ENCODE data around the gene MLEC. TPM values are rescaled to one million over a fixed set of nuclear protein-coding genes. Genes with fewer than 3 reads are reported as not detected.

The MLEC gene
- total and polyA plus RNA-seq, 9 of the 15 experiments (the other 6 are each of a cell fraction or from before 2014, with no cell fraction given), result 18.5 to 108 (median 57.8) TPM

GRCh38 chr12:120738252-120739030 is 51.5 kb downstream of the MLEC start:
- POLR2A ChIA-PET, result interaction anchor here (0.5 to 0.8 kb wide), 5 partner anchors 18 to 558 kb away, joined by 3 read pairs; no protein-coding TSS in a partner anchor

More at GRCh38 chr12:120738252-120739030, 51.5 kb downstream of the MLEC start:
- ATAC-seq, result no peak
- Histone ChIP-seq H3K9me1 (ENCODE audit: control insufficient read depth, insufficient read depth, low read length) (no peaks in the 10 kb centered on the region), H3K36me3 (ENCODE audit: control insufficient read depth, insufficient read depth, low read length) (peaks cover 12% of the 10 kb centered on the region; the same call in 1 of the 3 replicates), H3K27ac (ENCODE audit: extremely low read depth, low read depth, low read length) (no peak overlapping the region), H3K27me3 (ENCODE audit: control insufficient read depth in 2 of 2, insufficient read depth in 2 of 2, low read length in 2 of 2) (no peaks in the 10 kb centered on the region), H3K4me2 (ENCODE audit: insufficient read depth, low read length) (no peak overlapping the region), H3K4me3 (no peak overlapping the region), H3K4me1 (replicated peaks in 1 of 2; ENCODE audit: control insufficient read depth in 2 of 2, insufficient read depth in 2 of 2, low read length in 2 of 2) (peaks cover 0 to 16% of the 10 kb centered on the region in 2 experiments; a peak in 2 of 5 replicates), H4K20me1 (replicated peaks; ENCODE audit: control insufficient read depth, insufficient read depth, low read length) (0 out of 2 replicates have a peak, but pooled peaks cover 5% of the 10 kb centered on the region), H3K9ac (ENCODE audit: insufficient read depth in 1 of 2, low read depth in 2 of 2, low read length in 2 of 2) (no peak overlapping the region), H3K9me3 (replicated peaks; ENCODE audit: control insufficient read depth, insufficient read depth, low read depth, low read length) (no peaks in the 10 kb centered on the region), H3K79me2 (ENCODE audit: control insufficient read depth, insufficient read depth, low read length) (no peaks in the 10 kb centered on the region), H2AFZ (ENCODE audit: low read depth, low read length) (no peak overlapping the region)
- in situ Hi-C loops (cut with MboI), result no loop called here
- FAIRE-seq, result no peak
- intact Hi-C loops (cut with micrococcal nuclease), result no loop called here
- TF ChIP-seq CTCF (IDR thresholded peaks at IDR 0.05 in 2 of 3, conservative IDR thresholded peaks at IDR 0.05 in 1 of 3; ENCODE audit: insufficient read depth in 2 of 3, low read depth in 1 of 3, low read length in 3 of 3), result 0 out of 6 replicates have a peak, but pooled peaks of 1 of the 3 experiments have one; percentile 2
- TF ChIP-seq XRCC5 (IDR thresholded peaks at IDR 0.05; ENCODE audit: low read depth, low read length), result no peak
- TF ChIP-seq RBFOX2 (IDR thresholded peaks at IDR 0.05; ENCODE audit: low read depth, low read length), result 0 out of 2 replicates have a peak, but pooled peaks have one; percentile 8
- no peak for DNase-seq (ENCODE audit: extremely low read depth in 1 of 4, low spot score in 3 of 4)
- BruUV-seq (replicated peaks), result no TSS peak
- CTCF ChIA-PET (ENCODE audit: low intra/inter-chr PET ratio), result no interaction called here
- WGBS (ENCODE audit: insufficient coverage, low coverage, missing lambda C conversion rate), result 90% methylated on average over 27 of the region's 31 CpGs
